GM21390 (cell line): ENCODE data around the gene REX1BD.
A peak's percentile ranks its signal among the peaks of the same experiment; 100 is the strongest.
"Not testable (repeated sequence)": the region's sequence is repeated elsewhere in the genome, so short reads cannot be mapped to it uniquely, and the experiment has no call there.

Source experiments
- ATAC-seq: cut with Tn5 transposase; IDR thresholded peaks from one replicate; pipeline ENCODE4 v1.9.1; 2021; ENCODE audit not compliant: unreplicated experiment

The REX1BD gene

DNA sequence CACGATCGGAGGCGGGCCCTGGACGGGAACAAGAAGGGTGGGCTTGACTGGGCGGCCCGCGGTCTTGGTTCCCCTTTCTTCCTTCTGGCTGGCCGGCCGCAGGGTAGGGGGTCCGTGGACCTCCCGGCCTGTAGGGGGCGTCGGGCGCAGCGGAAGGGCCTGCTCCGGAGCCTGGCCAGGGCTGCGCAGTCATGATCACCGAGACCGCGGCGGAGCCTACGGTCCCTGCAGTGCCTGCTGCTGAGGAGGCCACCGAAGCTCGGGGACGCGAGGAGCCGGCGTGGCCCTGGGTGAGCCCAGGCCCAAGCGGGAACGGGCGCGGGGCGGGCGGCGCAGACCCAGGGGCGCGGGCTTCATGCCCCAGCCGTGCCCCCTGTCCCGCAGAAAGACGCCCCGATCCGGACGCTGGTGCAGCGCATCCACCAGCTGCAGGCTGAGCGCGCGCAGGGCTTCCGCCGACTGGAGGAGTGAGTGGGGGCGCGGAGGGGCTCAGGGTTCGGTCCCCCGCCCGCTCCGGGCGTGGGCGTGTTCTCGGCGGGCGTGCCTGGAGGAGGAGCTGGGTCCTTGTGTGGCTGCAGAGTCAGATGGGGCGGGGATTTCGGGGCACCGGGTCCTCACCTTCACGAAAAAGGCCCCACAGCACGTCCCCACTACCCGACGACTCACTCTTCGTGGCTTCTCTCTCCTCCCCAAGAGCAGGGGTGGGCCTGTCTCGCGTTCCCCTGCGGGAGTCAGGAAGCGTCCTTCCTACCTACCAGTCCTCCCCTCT is at the start of gene REX1BD:
Gene REX1BD, plus strand, starts transcription at position 188 of the 769 bp plus-strand sequence. Its CDS starts 4 bp downstream, at position 192.
- ATAC-seq, result peak; percentile 80

DNA sequence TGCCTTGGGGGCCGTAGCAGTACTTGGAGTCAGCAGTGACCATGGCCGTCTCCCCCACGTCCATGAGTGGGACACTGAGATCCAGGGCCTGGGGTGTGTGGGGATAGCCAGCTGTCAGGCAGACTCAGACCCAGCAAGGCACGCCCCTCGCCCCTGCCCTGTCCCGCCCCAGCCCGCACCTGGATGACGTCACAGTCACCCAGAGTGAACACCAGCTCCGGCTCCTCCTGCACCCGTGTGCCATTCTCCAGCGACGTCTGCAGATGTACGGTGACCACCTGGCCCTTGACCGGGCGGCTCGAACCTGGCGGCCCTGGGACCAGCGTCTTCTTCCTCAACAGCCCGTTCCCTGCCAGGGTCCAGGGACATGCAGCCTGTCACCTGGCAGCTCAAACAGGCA is 49.2 kb upstream of the REX1BD start:
- ATAC-seq, result no peak

DNA sequence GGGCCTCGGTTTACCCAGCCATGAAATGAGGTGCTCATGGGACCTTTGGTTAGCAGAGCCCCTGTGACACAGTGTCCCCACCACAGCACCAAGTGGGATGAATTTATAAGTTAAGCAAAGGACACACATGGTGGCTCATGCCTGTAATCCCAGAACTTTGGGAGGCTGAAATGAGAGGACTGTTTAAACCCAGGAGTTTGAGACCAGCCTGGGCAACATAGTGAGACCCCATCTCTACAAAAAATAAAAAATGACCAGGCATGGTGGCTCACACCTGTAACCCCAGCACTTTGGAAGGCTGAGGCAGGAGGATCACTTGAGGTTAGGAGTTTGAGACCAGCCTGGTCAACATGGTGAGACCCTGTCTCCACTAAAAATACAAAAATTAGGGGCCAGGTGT is 48.4 kb upstream of the REX1BD start:
- not testable (repeated sequence) for ATAC-seq

DNA sequence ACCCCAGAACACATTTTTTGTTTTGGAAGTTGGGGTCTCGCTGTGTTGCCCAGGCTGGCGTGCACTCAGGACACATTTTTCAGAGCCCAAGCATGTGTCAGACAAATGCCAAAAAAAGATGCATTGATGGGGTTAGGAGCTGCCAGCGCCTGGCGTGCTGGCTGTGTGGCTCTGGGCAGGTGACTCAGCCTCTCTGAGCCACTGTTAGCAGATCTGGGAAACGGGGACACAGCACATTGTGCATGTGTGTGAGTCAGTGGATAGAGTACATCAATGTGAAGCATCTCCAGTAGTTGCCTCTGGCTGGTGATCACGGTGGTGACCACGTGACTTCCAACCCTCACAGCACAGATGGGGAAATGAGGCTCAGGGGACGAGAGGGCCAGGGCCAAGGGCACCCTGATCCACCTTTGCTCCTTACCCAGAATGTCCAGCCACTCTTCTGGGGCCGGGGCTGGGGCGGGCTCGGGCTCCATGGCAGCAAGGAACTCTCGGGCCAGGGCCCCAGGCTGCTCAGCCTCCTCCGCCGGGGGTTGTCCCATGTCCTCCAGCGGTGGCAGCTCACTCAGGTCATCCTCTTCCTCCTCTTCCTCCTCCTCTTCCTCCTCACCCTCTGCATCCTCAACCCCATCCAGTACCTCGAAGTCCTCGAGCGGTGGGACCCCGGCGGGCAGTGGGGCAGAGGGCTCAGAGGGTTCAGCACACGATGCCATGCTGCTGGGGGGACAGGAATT is 47.2 kb upstream of the REX1BD start:
- no peak for ATAC-seq

DNA sequence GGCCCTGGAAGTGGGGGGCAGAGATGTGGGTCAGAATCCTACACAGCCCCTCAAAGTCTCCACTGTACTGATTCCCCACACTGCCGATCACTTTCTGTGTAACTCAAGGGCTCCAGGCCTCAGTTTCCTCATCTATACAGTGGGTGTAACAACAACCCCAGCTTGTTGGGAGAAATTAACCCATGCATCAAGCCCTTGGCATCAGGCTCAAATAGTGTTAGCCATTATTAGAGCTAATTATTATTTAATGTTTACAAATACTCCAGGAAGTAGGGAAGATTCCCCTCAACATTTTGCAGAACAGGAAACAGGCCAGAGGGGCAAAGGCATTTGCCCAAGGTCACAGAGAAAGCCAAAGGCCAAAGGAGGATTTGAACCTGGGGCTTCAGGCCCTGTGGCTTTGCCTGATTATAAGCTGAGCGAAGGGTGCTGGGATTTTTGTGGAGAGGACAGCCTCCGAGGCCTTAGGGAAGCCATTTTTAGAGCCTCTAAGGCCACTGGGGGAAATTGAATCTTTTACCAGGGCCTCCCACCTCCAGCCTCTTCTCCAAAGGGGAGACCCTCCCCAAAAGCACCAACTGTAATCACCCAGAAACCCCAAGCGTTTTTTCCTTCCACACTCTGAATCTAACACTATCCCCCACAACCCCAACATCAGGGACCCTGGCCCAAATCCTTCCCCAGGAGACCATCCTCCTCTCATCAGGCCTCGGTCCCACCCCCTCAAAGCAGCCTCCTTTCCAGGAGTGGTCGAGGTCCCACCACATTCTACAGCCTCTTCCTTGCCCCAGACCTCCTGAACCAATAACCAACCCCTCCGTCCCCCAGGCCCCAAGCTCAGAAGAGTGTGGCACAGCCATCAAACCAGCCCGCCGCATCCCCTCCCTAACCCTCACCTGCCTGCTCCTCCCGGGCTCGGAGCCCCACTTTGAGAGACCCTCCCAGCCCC is 46.3 kb upstream of the REX1BD start:
- no peak for ATAC-seq

DNA sequence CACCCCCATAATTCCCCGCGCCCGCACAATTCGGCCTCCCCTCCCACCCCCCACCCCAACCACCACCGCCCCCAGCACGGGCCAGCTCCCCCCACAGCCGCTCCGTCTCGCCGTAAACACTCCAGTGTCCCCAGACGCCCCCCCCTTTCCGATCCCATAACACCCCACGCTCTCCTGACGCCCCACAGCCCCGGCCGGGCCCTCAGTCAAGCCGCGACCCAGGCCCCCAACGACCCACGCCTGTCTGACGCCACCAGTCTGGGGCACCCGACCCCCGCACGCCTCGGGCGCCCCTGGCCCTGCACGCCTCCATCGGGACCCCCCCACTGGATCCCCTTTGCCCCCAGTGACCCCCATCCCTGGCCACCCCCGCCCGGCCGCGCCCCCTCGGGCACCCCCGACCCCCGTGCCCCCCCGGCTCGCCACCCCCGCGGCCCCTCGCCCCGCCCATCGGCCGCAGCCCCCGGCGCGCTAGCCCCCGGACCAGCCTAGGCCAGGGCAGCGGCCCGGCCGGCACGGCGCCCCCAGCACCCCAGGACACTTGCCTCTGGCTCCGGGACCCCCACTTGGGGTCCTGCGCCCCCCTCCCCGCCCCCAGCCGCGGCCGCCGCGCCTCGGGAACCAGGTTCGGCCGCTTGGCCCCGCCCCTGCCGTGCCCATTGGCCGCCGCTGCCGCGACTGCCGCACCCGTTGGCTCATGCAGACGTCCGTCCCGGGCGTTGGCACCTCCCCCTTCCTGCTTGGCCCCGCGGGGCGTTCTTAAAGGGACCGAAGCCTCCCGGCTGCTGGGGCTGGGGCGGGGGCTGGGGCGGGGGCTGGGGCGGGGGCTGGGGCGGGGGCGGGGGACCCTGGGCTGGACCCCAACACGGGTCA is 45.4 kb upstream of the REX1BD start, which contains the start of gene FKBP8:
Gene FKBP8, minus strand, starts transcription at position 633 of the 873 bp plus-strand sequence. CDS start 1,603 bp downstream, outside the sequence.
- peak; percentile 94 for ATAC-seq

DNA sequence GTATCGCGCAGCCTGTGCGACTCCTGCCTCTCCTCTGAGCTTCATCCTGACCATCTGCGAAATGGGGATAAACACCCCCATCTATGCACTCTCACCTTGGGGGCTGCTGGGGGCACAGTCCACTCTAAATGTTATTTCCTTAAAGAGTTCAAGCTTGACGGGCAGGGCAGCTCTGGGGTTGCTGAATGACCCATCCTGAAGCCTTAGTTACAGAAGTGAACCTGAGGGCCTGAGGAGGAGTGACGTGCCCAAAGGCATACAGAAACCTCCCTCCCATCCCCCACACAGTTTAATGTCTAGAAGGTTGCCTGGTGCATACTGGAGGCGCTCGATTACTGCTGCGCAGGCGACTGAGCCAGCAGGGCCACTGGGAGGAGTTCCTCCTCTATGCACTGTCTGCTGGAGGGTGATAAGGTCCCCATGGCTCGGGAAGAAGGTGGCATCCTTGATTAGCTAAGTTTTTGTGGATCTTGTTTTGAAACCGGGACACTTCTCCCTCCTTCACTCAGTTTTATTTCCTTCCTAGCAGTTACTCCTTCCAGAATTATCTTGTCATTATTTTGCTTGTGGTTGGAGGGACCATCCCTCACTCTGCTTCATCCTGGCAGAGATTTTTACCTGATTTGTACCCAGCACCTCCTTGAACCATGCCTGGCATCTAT is 44.7 kb upstream of the REX1BD start:
- peak; percentile 45 for ATAC-seq

DNA sequence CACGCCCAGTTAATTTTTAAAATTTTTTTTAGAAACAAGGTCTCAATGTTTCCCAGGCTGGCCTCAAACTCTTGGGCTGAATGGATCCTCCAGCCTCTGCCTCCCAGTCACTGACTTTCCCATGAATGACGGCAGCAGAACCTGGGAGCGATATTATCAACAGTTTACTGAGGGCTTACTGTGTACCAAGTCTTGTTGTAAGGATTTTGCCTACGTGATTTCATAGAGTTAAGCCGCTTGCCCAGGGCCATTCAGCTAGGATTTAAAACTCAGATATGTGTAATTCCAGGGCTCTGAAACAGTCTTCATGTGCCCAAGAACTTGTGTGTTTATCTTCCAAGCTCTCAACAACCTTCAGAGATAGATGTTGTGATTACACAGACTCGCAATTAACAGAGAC is 37.0 kb upstream of the REX1BD start:
- ATAC-seq, result no peak

DNA sequence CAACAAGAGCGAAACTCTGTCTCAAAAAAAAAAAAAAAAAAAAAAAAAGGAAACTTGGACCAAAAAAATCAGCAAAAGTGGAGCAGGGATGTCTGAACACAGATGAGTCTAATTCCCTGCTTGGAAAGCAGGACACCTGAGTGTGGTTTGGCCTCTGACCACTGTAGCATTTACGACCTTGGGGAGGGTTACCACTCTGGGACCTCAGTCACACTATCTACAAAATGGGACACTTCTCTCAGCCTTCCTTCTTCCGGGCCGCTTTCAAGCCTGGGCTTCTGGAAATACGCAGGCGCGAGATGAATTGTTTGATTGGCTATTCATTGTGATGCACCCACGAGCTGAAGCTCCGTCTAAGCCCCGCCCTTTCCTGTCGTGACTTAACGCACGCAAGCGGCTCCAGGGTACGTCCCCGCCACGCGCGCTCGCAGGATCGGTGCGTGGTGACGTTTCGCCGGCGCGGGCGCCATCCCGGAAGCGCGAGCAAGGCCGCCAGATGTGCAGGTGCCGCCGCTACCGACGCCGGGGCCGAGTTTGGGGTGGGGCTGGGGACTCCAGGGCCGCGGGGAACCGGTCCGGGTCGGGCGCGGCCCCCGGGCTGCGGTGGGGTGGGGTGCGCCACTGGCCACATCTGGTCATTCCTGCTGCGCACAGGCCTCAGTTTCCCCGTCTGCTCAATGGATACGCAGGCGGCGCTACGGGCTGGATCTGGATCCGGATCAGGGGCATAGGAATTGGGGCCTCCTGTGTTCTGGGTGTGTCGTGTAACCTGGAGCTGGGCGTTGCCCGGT is 31.0 kb upstream of the REX1BD start, which contains the start of gene KXD1:
Gene KXD1, plus strand, starts transcription at position 460 of the 791 bp plus-strand sequence. CDS start 4,187 bp downstream, outside the sequence.
- peak; percentile 82 for ATAC-seq

DNA sequence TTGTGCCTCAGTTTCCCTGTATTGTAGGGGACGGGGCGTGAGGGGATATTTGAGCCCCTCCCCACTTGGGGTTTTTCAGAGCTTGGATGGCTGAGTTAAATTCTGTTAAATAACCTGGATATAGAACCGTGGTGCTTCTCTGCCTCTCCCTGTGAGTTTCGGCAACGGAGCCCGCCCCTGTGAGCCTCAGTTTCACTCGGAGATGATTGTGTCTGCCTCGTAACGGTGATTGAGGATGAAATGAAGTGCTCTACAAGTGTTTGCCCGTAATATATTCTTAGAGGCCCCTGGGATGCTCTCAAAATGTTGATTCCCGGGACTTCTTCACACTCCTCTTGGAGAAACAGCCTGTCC is 30.4 kb upstream of the REX1BD start:
- no peak for ATAC-seq

DNA sequence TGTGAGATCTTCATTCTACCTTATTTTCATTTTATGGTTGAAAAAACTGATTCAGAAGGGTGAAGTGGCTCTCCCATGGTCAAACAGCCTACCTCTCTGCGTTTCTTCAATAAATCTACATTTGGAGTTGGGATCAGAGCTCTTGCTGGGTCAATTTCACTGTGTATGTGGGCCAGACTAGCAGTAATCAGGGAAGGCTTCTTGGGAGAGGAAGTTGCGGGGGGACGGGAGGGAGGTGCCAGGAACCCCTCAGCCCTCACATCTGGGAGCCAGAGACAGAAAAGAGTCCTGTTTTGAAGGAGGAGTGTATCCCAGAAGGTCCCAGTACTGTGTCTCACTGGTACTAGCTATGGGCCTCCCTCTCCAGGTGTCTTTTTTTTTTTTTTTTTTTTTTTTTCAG is 30.0 kb upstream of the REX1BD start:
- no peak for ATAC-seq

DNA sequence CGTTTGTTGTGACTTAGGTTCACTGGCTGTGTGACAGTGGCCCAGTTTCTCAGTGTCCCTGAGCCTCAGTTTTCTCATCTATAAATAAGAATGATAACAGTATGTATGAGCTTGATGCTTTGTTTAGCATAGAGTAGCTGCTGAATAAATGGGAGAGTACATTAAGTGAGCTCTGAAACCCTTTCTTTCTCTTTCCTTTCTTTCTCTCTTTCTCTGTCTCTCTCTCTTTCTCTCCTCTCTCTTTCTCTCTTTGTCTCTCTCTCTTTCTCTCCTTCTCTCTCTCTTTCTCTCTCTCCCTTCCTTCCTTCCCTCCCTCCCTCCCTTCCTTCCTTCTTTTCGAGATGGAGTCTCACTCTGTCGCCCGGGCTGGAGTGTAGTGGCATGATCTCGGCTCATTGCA is 28.9 kb upstream of the REX1BD start:
- ATAC-seq, result no peak

DNA sequence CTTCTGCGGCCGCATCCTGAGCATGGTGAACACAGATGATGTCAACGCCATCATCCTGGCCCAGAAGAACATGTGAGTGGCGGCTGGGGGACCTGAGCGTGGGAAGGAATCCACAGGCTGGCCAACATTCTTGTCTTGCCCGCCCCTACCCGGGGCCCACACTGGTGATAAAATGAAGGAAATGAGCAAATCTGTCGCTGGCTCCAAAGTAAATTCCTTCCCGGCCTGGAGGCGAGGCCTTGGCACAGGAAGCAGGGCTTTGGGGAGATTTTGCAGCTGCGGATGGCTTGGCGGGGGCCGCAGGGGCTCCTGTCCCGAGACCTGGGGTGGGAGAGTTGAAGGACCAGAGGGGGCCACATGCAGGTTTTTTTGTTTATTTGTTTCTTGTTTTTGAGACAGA is 26.5 kb upstream of the REX1BD start:
- ATAC-seq, result no peak

DNA sequence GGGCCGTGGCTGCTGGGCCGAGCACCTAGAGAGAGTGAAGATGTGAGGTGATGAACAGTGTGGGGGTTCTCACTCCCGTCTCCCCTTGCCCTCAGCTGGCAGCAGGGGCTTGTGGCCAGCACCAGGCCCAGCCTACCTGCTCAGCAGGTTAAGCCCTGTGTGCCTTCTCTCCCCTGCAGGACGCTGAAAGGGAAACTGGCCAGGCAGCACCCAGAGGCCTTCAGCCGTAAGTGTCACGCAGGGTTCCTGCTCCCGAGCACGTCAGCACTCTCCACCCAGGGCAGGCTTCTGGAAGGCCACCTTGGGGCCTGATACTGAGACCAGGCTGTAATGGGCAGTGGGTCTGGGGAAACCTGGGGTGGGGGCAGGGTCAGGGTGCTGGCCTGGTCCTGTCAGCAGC is 21.6 kb upstream of the REX1BD start:
- ATAC-seq, result no peak

DNA sequence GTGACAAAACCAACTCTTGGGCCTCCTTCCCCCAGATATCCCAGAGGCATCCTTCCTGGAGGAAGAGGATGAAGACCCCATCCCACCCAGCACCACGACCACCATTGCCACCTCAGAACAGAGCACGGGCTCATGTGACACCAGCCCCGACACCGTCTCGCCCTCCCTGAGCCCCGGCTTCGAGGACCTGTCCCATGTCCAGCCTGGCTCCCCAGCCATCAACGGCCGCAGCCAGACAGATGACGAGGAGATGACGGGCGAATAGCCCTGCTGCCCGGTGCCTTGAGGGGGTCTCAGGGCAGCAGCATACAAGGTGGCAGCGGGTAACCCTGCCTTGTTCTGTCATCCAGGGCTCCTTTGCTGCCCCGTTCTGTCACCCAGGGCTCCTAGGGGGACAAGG is 20.2 kb upstream of the REX1BD start:
- no peak for ATAC-seq

DNA sequence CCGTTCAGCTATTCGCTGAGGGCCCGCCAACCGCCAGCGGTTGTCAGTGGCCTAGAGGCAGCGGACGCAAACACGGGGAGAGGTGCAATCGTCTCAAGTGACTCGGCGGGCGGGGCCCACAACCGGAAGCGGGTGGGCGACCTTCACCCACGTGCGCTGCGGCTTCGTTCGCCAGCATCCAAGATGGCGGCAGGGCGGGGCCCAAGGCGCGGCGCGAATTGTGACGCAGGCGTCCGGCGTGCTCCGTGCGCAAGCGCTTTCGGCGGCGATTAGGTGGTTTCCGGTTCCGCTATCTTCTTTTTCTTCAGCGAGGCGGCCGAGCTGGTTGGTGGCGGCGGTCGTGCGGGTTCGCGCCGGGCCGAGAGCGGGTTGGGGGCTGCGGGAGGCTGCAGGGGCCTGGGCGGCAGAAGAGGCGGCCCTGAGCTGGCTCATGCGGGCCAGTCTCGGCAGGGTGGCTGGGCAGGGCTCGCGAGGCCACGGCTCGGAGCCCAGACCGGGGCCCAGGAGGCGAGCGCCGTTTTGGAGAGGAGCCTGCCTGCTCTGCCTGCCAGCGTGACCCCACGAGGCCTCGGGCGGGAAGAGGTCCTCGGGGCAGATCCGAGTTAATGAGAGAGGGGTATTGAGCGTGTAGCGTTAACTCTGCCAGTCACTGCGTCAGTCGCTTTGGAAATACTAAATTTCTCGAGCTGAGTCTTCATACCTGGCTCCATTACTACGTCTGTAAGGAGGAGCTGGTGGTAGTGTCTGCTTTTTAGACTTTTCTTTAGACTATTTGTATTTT is 16.8 kb upstream of the REX1BD start, which contains the start of gene UBA52:
Gene UBA52, plus strand, starts transcription at position 294 of the 781 bp plus-strand sequence. CDS start 1,444 bp downstream, outside the sequence.
- ATAC-seq, result peak; percentile 84

DNA sequence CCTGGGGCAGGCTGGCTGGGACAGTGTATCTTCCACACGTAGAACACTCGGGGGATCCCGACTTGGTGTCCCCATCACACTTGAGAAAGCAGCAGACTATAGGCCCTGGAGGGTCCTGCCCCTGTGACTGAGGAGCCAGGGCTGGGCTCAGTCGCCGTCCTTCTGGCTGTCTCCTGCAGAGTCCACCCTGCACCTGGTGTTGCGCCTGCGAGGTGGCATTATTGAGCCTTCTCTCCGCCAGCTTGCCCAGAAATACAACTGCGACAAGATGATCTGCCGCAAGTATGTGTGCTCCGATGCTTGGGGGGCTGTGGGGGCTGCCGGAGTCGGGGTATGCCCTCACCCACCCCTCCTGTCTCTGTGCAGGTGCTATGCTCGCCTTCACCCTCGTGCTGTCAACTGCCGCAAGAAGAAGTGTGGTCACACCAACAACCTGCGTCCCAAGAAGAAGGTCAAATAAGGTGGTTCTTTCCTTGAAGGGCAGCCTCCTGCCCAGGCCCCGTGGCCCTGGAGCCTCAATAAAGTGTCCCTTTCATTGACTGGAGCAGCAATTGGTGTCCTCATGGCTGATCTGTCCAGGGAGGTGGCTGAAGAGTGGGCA is 13.8 kb upstream of the REX1BD start:
- no peak for ATAC-seq
